Activated CD4-positive, alpha-beta memory T cell treated with anti-CD3 and anti-CD28 coated beads, Interleukin-2, amount 10 ng/mL, durations not matched to agents 7 days and 5 days (primary cell): ENCODE results near the gene MAP4. TPM values are rescaled to one million over a fixed set of nuclear protein-coding genes. Genes with fewer than 3 reads are reported as not detected.
"Not testable (repeated sequence)": the region's sequence is repeated elsewhere in the genome, so short reads cannot be mapped to it uniquely, and the experiment has no call there.

Source experiments
- CTCF ChIA-PET: fragments of 350-600 bp; sonication (Branson Sonifier 250); formaldehyde crosslinking; loops from one replicate; lab custom pipeline; 2021; ENCODE audit warnings: antibody characterized with exemption, inconsistent platforms; lab: Charles Lee
- POLR2A ChIA-PET: fragments of 350-600 bp; sonication (Branson Sonifier 250); formaldehyde crosslinking; loops from one replicate; lab custom pipeline; 2021; ENCODE audit warnings: antibody characterized with exemption; lab: Charles Lee
- DNase-seq: peaks from one replicate; pipeline ENCODE4 v3.0.0-alpha.2; 2020
- H3K27ac Mint-ChIP-seq: one replicate; pipeline ENCODE4 v1.8.0; 2021; ENCODE audit warnings: mild to moderate bottlenecking, mixed read lengths
- H3K27me3 Mint-ChIP-seq: one replicate; pipeline ENCODE4 v1.8.0; 2021; ENCODE audit warnings: mixed read lengths
- H3K36me3 Mint-ChIP-seq: one replicate; pipeline ENCODE4 v1.8.0; 2021; ENCODE audit warnings: low read depth, mixed read lengths
- H3K4me1 Mint-ChIP-seq: one replicate; pipeline ENCODE4 v1.8.0; 2021; ENCODE audit warnings: mixed read lengths
- H3K4me3 Mint-ChIP-seq: one replicate; pipeline ENCODE4 v1.8.0; 2021; ENCODE audit warnings: mild to moderate bottlenecking, mixed read lengths
- H3K9me3 Mint-ChIP-seq: one replicate; pipeline ENCODE4 v1.8.0; 2021; ENCODE audit warnings: mixed read lengths
- total RNA-seq, 2 experiments: library from RNA; stranded (reverse); gene quantifications; one replicate each; pipeline ENCODE4 v1.2.3, GENCODE V29; 2021

Gene MAP4
- total RNA-seq, 2 experiments from 2014 or later, result 92.6 to 94.2 TPM

GRCh38 chr3:48026951-48027908 is 11.0 kb upstream of the MAP4 start:
- DNase-seq, result no peak
- ChIA-PET CTCF (no interaction called here), POLR2A (interaction anchor here (0.7 kb wide), 2 partner anchors 60 to 124 kb away, joined by 3 to 4 read pairs; no protein-coding TSS in a partner anchor)
- Mint-ChIP-seq H3K9me3 (no peaks in the 10 kb centered on the region), H3K4me3 (no peak overlapping the region), H3K36me3 (peaks cover 4% of the 10 kb centered on the region), H3K4me1 (peaks cover 11% of the 10 kb centered on the region), H3K27me3 (no peaks in the 10 kb centered on the region), H3K27ac (no peak overlapping the region)

- no peak for DNase-seq
- ChIA-PET POLR2A (no interaction called here), CTCF (no interaction called here)
- no peak overlapping the region for H3K4me3 Mint-ChIP-seq
- peaks cover 11% of the 10 kb centered on the region for H3K4me1 Mint-ChIP-seq
- no peak overlapping the region for H3K27ac Mint-ChIP-seq
- H3K36me3 Mint-ChIP-seq, result peaks cover 4% of the 10 kb centered on the region
- H3K27me3 Mint-ChIP-seq, result no peaks in the 10 kb centered on the region
- H3K9me3 Mint-ChIP-seq, result no peaks in the 10 kb centered on the region
Measured at GRCh38 chr3:48026098-48026497, 9.9 kb upstream of the MAP4 start.

- Mint-ChIP-seq H3K27me3 (no peaks in the 10 kb centered on the region), H3K4me1 (peaks cover 5% of the 10 kb centered on the region), H3K4me3 (no peak overlapping the region), H3K9me3 (no peaks in the 10 kb centered on the region), H3K36me3 (peaks cover 4% of the 10 kb centered on the region), H3K27ac (no peak overlapping the region)
- ChIA-PET CTCF (no interaction called here), POLR2A (no interaction called here)
- no peak for DNase-seq
Measured at GRCh38 chr3:48024401-48024800, 8.2 kb upstream of the MAP4 start.

GRCh38 chr3:48023377-48023776 is 7.2 kb upstream of the MAP4 start:
- ChIA-PET POLR2A (no interaction called here), CTCF (no interaction called here)
- Mint-ChIP-seq H3K27ac (no peak overlapping the region), H3K9me3 (no peaks in the 10 kb centered on the region), H3K27me3 (no peaks in the 10 kb centered on the region), H3K36me3 (peaks cover 4% of the 10 kb centered on the region), H3K4me3 (no peak overlapping the region), H3K4me1 (peaks cover 5% of the 10 kb centered on the region)
- DNase-seq, result no peak

- Mint-ChIP-seq H3K36me3 (no peaks in the 10 kb centered on the region), H3K27ac (no peak overlapping the region), H3K27me3 (no peaks in the 10 kb centered on the region), H3K4me3 (no peak overlapping the region), H3K4me1 (peaks cover 6% of the 10 kb centered on the region), H3K9me3 (no peaks in the 10 kb centered on the region)
- ChIA-PET CTCF (interaction anchor here (0.6 kb wide), 1 partner anchor 233 kb away, joined by 3 read pairs; no protein-coding TSS in a partner anchor), POLR2A (no interaction called here)
- no peak for DNase-seq
Measured at GRCh38 chr3:48022178-48022577, 6.0 kb upstream of the MAP4 start.

- ChIA-PET POLR2A (no interaction called here), CTCF (no interaction called here)
- no peaks in the 10 kb centered on the region for H3K9me3 Mint-ChIP-seq
Measured at GRCh38 chr3:48018841-48019240, 2.6 kb upstream of the MAP4 start.

GRCh38 chr3:48015431-48016180 is 610 bp downstream of the MAP4 start:
- no peaks in the 10 kb centered on the region for H3K36me3 Mint-ChIP-seq
- ChIA-PET CTCF (no interaction called here), POLR2A (no interaction called here)
- H3K4me1 Mint-ChIP-seq, result peaks cover 33% of the 10 kb centered on the region
- H3K27ac Mint-ChIP-seq, result no peak overlapping the region
- no peaks in the 10 kb centered on the region for H3K9me3 Mint-ChIP-seq
- H3K27me3 Mint-ChIP-seq, result no peaks in the 10 kb centered on the region
- DNase-seq, result no peak
- H3K4me3 Mint-ChIP-seq, result no peak overlapping the region

More at GRCh38 chr3:48018841-48019240, 2.6 kb upstream of the MAP4 start:
- DNase-seq, result no peak
- H3K27me3 Mint-ChIP-seq, result no peaks in the 10 kb centered on the region
- no peak overlapping the region for H3K4me3 Mint-ChIP-seq
- H3K27ac Mint-ChIP-seq, result no peak overlapping the region
- no peaks in the 10 kb centered on the region for H3K36me3 Mint-ChIP-seq
- peaks cover 27% of the 10 kb centered on the region for H3K4me1 Mint-ChIP-seq

GRCh38 chr3:48014358-48014757 is 1.9 kb downstream of the MAP4 start:
- H3K27me3 Mint-ChIP-seq, result no peaks in the 10 kb centered on the region
- CTCF ChIA-PET, result interaction anchor here (1.5 to 1.8 kb wide), 2 partner anchors 15 to 24 kb away, joined by 3 to 5 read pairs; no protein-coding TSS in a partner anchor
- no peak for DNase-seq
- no peak overlapping the region for H3K27ac Mint-ChIP-seq
- peaks cover 33% of the 10 kb centered on the region for H3K4me1 Mint-ChIP-seq
- peaks cover 2% of the 10 kb centered on the region for H3K36me3 Mint-ChIP-seq
- no peak overlapping the region for H3K4me3 Mint-ChIP-seq
- POLR2A ChIA-PET, result no interaction called here
- H3K9me3 Mint-ChIP-seq, result no peaks in the 10 kb centered on the region

- no peak for DNase-seq
- CTCF ChIA-PET, result interaction anchor here (0.5 to 1.8 kb wide), 7 partner anchors 14 to 1310 kb away, joined by 3 to 6 read pairs (median 3); no protein-coding TSS in a partner anchor
- Mint-ChIP-seq H3K36me3 (peaks cover 2% of the 10 kb centered on the region), H3K4me3 (no peak overlapping the region), H3K9me3 (no peaks in the 10 kb centered on the region), H3K27me3 (no peaks in the 10 kb centered on the region), H3K27ac (no peak overlapping the region), H3K4me1 (peaks cover 33% of the 10 kb centered on the region)
- POLR2A ChIA-PET, result interaction anchor here (0.9 kb wide), 1 partner anchor 254 kb away, joined by 4 read pairs; no protein-coding TSS in a partner anchor
Measured at GRCh38 chr3:48013288-48013980, 2.8 kb downstream of the MAP4 start.

GRCh38 chr3:48012659-48013058 is 3.6 kb downstream of the MAP4 start:
- Mint-ChIP-seq H3K27me3 (no peaks in the 10 kb centered on the region), H3K4me1 (peaks cover 32% of the 10 kb centered on the region), H3K27ac (no peak overlapping the region), H3K9me3 (no peaks in the 10 kb centered on the region), H3K36me3 (peaks cover 2% of the 10 kb centered on the region), H3K4me3 (no peak overlapping the region)
- DNase-seq, result no peak
- ChIA-PET POLR2A (no interaction called here), CTCF (interaction anchor here (0.5 to 1.8 kb wide), 3 partner anchors 21 to 42 kb away, joined by 3 to 6 read pairs (median 5); no protein-coding TSS in a partner anchor)

GRCh38 chr3:48008066-48008465 is 8.2 kb downstream of the MAP4 start:
- POLR2A ChIA-PET, H3K4me1 Mint-ChIP-seq, H3K27ac Mint-ChIP-seq, CTCF ChIA-PET, H3K4me3 Mint-ChIP-seq, H3K9me3 Mint-ChIP-seq, H3K27me3 Mint-ChIP-seq, DNase-seq, H3K36me3 Mint-ChIP-seq: not testable (repeated sequence)

- H3K4me1 Mint-ChIP-seq, H3K4me3 Mint-ChIP-seq, POLR2A ChIA-PET, H3K27ac Mint-ChIP-seq, H3K27me3 Mint-ChIP-seq, H3K36me3 Mint-ChIP-seq, H3K9me3 Mint-ChIP-seq, CTCF ChIA-PET, DNase-seq: not testable (repeated sequence)
Measured at GRCh38 chr3:48007361-48007760, 8.9 kb downstream of the MAP4 start.
